Measurements from ENCODE around the gene KRT72. TPM values are rescaled to one million over a fixed set of nuclear protein-coding genes. Genes with fewer than 3 reads are reported as not detected.
A peak's percentile ranks its signal among the peaks of the same experiment; 100 is the strongest.

KRT72 gene
- total RNA-seq, result not detected in 2 replicates

- no peaks in the 10 kb centered on the region for H3K9me3 ChIP-seq (ENCODE audit: low read depth, low read length)
- H3K79me2 ChIP-seq (ENCODE audit: insufficient read depth, low read length), result no peaks in the 10 kb centered on the region
- H3K4me3 ChIP-seq (ENCODE audit: insufficient read depth, low read length), result no peak within 1 kb of the TSS
- H3K4me2 ChIP-seq (ENCODE audit: insufficient read depth, low read length), result no peak within 1 kb of the TSS
- TF ChIP-seq CTCF (IDR thresholded peaks at IDR 0.05; ENCODE audit: extremely low read depth, low read depth, low read length), result no peak
- H3K27ac ChIP-seq (ENCODE audit: low read depth, low read length), result no peak within 1 kb of the TSS
- no peaks in the 10 kb centered on the region for H3K36me3 ChIP-seq (ENCODE audit: insufficient read depth, low read length)
- no peaks in the 10 kb centered on the region for H3K4me1 ChIP-seq (ENCODE audit: insufficient read depth, low read length)
- peaks cover 59% of the 10 kb centered on the region for H3K27me3 ChIP-seq (ENCODE audit: insufficient read depth, low read length)
- DNase-seq (ENCODE audit: insufficient read length, low spot score, missing footprints), result no peak
- no peak within 1 kb of the TSS for H2AFZ ChIP-seq (ENCODE audit: low read length)
- H4K20me1 ChIP-seq (ENCODE audit: insufficient read depth, low read length), result no peaks in the 10 kb centered on the region
These were observed at the start of gene KRT72 for GRCh38 chr12:52600941-52601481. TSS of gene KRT72 (minus strand) at chr12:52601463. CDS start at chr12:52601452, 11 bp downstream.

- peaks cover 36% of the 10 kb centered on the region for H3K27me3 ChIP-seq (ENCODE audit: insufficient read depth, low read length)
- peak overlapping the region; percentile 45 for H3K4me2 ChIP-seq (ENCODE audit: insufficient read depth, low read length)
- peak; percentile 82 for DNase-seq (ENCODE audit: insufficient read length, low spot score, missing footprints)
These were observed 49.3 kb upstream of the KRT72 start for GRCh38 chr12:52650520-52651081.

GRCh38 chr12:52649066-52649465 is 47.8 kb upstream of the KRT72 start:
- no peaks in the 10 kb centered on the region for H3K36me3 ChIP-seq (ENCODE audit: insufficient read depth, low read length)

More at GRCh38 chr12:52650520-52651081, 49.3 kb upstream of the KRT72 start:
- Histone ChIP-seq H3K4me3 (ENCODE audit: insufficient read depth, low read length) (peak overlapping the region; percentile 38), H3K79me2 (ENCODE audit: insufficient read depth, low read length) (no peaks in the 10 kb centered on the region), H2AFZ (ENCODE audit: low read length) (peak overlapping the region; percentile 3), H3K4me1 (ENCODE audit: insufficient read depth, low read length) (no peaks in the 10 kb centered on the region), H3K27ac (ENCODE audit: low read depth, low read length) (no peak overlapping the region), H4K20me1 (ENCODE audit: insufficient read depth, low read length) (no peaks in the 10 kb centered on the region), H3K36me3 (ENCODE audit: insufficient read depth, low read length) (no peaks in the 10 kb centered on the region), H3K9me3 (ENCODE audit: low read depth, low read length) (no peaks in the 10 kb centered on the region)
- TF ChIP-seq CTCF (IDR thresholded peaks at IDR 0.05; ENCODE audit: extremely low read depth, low read depth, low read length), result no peak

More at GRCh38 chr12:52649066-52649465, 47.8 kb upstream of the KRT72 start:
- Histone ChIP-seq H3K9me3 (ENCODE audit: low read depth, low read length) (no peaks in the 10 kb centered on the region), H3K27ac (ENCODE audit: low read depth, low read length) (no peak overlapping the region), H3K4me3 (ENCODE audit: insufficient read depth, low read length) (no peak overlapping the region), H4K20me1 (ENCODE audit: insufficient read depth, low read length) (no peaks in the 10 kb centered on the region), H2AFZ (ENCODE audit: low read length) (no peak overlapping the region), H3K4me2 (ENCODE audit: insufficient read depth, low read length) (no peak overlapping the region), H3K4me1 (ENCODE audit: insufficient read depth, low read length) (no peaks in the 10 kb centered on the region), H3K27me3 (ENCODE audit: insufficient read depth, low read length) (peaks cover 39% of the 10 kb centered on the region), H3K79me2 (ENCODE audit: insufficient read depth, low read length) (no peaks in the 10 kb centered on the region)
- DNase-seq (ENCODE audit: insufficient read length, low spot score, missing footprints), result no peak
- TF ChIP-seq CTCF (IDR thresholded peaks at IDR 0.05; ENCODE audit: extremely low read depth, low read depth, low read length), result no peak

All from osteoblast (primary cell).